Inflammatory macrophage (primary cell): ENCODE data around the gene THBS1.

Source experiments
- DNase-seq, 2 donors: peaks; one replicate each; pipeline ENCODE4 v3.0.0-alpha.2; 2020 to 2022
- total RNA-seq, 18 experiments: gene quantifications; one replicate each; lab custom pipeline; 2026; ENCODE audit warnings: mixed read lengths in 6 of 18, inconsistent platforms in 2 of 18; lab: John Stamatoyannopoulos, UW

THBS1 gene
- 0.13 to 59.5 (median 5.7) reads per million in 18 experiments for total RNA-seq

DNA sequence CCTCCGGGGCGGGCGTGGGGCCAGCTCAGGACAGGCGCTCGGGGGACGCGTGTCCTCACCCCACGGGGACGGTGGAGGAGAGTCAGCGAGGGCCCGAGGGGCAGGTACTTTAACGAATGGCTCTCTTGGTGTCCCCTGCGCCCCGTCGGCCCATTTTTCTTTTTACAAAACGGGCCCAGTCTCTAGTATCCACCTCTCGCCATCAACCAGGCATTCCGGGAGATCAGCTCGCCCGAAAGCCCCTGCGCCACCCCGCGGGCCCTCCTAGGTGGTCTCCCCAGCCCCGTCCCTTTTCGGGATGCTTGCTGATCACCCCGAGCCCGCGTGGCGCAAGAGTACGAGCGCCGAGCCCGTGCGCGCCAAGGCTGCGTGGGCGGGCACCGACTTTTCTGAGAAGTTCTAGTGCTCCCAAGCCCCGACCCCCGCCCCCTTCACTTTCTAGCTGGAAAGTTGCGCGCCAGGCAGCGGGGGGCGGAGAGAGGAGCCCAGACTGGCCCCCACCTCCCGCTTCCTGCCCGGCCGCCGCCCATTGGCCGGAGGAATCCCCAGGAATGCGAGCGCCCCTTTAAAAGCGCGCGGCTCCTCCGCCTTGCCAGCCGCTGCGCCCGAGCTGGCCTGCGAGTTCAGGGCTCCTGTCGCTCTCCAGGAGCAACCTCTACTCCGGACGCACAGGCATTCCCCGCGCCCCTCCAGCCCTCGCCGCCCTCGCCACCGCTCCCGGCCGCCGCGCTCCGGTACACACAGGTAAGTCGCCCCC is at the start of gene THBS1:
TSS of gene THBS1 (plus strand) at position 595 of the 757 bp plus-strand sequence. CDS start 779 bp downstream, outside the sequence.
- peak; percentile 21 to 32 for DNase-seq

DNA sequence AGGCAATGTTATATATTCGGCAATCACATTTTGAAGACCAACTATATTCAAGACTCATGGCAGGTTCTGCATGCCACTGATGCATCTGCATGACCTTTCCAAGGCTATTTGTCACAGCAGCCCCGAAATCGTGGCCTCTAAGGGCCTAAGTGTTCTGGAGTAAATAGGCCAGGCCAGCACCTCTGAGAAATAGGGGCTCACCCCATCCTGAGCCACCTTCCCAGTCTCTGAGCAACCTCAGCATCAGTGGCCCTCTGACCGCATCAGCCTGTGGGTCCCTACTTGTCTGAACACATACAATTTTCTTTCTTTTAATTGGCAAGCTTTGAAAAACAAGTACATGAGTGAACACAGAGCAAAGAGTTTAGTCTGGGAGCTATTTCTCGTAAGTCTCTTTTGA is 45.9 kb upstream of the THBS1 start:
- DNase-seq, result no peak

DNA sequence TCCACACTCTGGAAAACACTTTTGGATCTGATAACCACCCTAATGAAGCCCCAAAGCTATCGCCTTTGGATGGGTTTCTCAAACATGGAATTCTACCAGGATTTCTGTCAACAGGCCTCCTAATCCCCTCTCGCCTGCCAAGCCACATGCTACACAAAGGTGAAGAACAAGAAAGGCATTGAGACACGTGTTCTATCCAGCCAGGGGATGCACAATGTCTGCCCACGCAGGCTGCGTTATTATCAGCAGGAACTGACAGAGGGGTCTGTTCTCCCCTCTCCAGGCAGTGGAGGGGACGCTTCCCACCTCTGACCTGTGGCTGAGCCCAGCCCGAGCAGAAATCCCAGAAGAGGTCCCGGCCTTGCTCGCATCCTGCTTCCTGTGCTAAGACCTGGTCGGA is 45.4 kb upstream of the THBS1 start:
- DNase-seq, result no peak

DNA sequence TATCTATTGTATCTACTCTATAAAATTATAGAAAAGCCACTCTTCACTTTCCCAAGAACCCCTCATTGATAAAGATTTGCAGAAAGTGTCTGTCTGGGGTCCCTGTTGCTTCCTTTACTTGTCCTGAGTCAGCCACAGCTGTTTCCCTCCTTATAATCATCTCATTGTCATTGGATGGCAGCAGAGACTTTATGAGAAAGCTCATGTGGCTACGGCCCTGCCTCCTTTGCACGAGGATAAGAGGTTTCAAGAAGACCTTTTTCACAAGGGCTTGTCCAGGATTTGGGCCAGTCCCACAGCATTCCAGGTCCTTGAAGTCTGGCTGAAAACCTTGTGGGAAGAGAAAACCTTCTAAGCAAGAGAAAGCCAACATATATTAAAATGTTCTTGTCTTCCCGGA is 41.9 kb upstream of the THBS1 start:
- no peak for DNase-seq

DNA sequence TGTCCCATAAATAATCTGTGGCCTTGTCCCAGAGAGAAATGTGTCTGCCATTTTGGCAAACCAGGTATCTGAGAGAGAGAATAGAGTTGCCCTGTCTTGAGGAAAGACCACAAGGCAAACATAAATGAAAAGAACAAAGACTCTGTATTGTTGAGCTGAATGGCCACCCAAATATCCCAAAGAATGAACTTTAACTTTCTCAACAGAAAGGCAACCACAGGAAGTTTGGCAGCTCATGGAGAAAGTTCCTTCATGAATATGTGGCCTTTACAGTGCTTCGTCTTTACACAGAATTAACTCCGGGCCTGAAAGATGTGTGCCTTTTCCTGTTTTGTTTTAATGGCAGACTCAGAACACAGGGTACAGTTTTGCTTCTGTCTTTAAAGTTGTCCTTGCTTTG is 41.4 kb upstream of the THBS1 start:
- DNase-seq, result no peak

DNA sequence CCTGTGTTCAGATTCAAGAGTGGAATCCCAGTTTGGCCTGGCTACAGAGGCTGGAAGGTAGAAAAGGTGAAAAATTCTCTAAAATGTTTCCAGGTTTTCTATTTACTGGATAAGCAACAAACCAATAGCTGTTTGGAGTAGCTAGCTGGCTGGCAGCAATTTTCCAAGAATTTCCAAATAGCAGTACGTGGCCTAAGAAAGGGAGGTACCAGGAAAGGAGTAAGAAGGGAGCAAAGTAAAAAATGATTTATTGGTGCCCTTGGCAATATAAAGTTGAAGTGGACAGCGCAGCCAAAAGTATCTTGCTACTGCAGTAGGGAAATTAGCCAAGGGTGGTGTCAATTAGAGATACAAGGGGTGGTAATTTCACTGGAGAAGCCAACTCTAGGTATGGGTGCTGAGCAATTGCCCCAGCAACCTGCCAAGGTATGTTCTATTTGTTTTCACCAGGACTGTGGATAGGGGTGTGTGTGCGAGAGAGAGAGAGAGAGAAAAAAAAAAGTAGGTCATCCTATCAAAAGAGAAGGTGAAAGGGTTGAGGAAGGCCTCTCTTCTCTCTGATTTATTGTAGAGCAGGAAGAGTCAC is 40.8 kb upstream of the THBS1 start:
- no peak for DNase-seq

DNA sequence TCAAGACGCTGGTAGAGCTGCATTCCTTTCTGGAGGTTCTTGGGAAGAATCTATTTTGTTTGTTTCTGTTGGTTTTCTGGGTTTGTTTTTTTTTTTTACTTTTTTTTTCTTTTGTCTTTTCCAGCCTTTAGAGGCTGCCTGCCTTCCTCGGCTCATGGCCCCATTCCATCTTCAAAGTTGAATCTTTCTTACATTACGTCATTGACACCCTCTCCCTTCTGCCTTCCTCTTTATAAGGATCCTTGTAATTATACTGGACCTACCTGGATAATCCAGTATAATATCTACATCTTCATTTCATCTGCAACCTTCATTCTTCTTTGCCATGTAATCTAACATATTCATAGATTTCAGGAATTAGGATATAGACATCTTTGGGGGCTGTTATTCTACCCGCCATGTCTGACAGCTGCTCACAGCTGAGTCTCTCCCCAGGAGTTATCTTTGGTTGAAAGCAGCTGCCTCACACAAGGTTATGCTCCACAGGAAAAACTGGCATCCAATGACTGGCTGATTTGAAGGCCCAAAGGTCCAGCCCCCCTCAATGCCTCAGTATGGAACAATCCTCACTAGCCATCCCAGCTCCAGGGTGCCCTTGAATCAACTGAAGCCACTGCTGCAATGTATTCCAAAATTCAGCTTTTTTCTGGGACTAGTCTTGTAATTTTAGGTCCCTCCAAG is 38.4 kb upstream of the THBS1 start:
- no peak for DNase-seq

DNA sequence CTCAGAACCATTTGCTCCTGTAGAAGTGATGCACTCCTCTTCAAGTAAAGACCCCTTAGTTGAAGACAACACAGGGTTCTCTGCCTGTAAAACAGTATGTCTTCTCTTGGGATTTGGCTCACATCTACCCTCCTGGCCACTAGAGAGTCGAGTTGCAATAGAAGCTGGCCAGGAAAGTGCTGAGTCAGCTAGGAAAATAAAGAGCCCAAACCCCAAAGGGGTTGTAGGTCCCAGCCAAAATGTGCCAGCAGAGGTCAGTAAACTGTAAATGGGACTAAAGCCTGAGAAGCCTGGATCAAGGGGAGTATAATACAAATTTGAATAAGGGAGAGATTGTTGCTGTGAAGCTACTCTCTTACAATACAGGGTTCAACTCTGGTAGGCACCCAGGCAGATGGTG is 37.2 kb upstream of the THBS1 start:
- no peak for DNase-seq

DNA sequence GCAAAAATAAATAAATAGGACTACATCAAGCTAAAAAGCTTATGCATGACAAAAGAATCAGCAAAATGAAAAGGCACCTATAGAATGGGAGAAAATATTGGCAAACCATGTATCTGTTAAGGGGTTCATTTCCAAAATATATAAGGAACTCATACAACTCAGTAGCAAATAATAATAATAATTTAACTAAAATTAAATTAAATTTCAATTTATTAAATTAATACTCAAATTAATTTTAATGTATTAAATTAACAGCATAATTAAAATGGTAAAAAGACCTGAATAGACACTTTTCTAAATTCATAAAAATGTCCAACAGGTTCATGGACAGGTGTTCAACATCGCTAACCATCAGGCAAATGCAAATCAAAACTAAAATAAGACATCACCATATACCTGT is 34.0 kb upstream of the THBS1 start:
- no peak for DNase-seq

DNA sequence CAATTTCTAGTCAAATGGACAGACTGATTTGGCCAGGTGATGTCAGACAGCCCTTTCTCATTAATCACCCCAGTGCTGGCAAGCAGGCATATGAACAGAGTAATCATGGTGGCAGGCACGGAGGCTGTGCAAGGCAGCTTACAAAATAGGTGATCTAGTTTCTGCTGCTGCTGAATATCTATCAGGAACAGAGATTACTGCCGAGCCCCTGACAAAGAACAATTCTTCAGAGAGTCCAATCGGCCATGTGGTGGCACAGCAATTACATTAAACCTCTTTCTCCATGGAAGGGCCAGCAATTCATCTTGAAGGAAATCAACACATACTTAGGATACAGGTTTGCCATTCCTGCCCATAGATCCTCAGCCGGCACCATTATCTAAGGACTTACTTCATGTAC is 32.3 kb upstream of the THBS1 start:
- no peak for DNase-seq

DNA sequence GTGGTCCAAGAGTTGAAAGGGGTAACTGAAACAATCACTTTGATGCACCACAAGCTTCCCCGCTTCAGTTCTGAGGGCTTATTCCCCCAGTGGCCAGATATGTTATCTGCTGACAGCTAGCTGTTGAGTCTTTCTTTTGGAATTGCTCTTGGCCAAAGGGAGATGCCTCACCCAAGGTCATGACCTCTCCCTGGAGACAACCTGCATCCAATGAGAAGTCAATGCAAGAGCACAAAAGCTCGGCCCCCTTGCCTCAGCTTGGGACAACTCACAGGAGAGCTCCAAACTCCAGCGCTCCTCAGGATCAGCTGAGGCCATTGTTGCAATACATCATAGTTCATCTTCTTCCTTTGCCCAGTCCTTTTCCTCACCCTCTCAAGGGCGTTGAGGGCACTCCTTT is 31.0 kb upstream of the THBS1 start:
- DNase-seq, result no peak

DNA sequence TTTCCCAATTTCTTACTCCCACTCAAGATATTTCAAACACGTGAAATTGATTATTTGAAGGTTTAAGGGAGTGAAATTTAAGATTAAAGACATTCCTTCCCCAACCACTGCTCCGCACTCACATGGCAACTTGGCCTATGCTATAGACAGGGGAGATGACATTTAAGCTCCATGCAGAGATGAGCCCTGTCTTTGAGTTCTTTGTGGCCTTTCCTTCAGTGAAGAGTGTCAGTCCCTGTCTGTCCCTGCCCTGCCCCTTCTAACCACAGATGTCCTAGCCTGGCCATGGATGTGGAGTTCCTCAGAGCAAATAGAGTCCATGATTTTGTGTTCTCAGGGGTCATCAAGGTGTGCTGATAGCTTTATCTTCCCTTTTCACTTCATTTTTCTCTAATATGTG is 29.4 kb upstream of the THBS1 start:
- no peak for DNase-seq

DNA sequence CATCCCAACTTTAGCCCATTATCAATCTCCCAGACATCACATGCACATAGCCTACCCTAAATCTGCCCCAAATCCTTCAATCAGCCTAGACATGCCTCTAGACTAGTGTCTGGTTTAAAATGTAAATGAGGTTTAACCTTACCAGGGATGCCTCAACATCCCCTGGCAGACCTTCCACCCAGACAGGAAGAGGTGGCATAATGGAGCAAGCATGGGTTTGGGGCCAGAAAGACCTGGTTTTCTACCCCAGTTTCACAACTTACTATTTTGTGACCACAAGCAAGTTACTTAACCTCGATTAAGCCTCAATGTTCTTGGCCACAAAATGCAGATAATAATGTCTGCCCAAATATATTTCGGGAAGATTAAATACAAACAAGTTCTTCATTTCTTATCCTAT is 28.3 kb upstream of the THBS1 start:
- DNase-seq, result no peak

DNA sequence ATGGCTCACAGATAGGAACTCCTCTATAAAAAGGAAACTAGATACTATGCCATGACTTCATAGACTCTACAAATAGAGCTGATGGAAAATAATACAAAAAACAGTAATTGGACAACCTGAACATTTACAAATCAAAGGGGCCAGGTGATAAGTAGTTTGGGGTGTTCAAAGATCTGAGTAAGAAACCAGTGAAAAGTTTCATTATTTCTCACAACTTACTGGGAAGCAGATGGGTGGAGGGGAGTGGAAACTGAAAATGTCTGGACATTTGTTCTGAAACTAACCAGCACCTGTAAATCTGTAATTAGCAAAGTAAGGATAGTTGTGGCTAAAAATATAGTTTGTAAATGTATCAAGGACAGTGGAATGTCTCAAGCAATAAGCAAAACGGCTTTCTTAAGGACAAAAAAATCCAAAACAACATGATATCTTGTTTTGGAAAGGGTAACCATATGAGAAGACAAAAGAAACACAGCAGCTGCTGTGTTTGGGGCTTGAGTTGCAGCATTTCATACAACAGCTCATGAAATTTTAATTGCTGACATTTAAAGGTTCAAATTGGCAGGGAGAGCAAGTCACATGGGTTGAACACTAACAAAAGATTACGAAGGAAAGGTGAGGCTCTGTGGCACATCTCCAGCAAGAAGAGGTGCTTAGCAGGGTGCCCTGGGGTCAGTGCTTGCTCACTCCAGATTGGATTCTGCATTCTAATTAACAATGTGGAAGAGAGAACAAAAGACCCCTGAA is 26.8 kb upstream of the THBS1 start:
- no peak for DNase-seq

DNA sequence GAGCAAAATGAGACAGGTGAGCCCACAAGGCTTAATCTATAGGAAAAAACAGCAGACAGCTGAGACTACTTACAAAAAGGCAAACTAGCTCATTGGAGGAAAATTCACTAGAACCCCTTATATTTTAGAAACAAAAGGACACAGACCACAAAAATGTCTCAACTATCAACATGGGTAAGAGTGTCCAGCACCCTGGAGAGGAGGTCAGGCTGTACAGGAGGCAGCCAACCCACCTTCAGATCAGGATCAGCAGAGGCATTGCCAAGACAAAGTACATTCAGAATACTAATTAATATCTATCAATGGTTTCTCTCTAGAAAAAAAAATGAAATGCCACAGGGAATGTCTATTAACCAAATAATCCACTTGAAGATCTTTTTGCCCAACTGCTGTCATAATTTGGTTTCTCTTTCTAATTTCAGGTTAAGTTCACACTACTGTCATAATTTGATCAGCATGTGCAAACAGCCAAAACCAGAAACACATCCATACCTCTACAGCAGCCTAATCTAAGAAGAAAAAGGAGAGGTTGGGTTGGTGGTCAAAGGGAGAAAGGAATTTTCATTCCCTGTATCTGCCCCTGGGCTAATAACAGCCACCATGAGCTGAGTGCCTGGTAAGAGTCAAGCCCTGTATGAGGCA is 26.0 kb upstream of the THBS1 start:
- DNase-seq, result no peak

DNA sequence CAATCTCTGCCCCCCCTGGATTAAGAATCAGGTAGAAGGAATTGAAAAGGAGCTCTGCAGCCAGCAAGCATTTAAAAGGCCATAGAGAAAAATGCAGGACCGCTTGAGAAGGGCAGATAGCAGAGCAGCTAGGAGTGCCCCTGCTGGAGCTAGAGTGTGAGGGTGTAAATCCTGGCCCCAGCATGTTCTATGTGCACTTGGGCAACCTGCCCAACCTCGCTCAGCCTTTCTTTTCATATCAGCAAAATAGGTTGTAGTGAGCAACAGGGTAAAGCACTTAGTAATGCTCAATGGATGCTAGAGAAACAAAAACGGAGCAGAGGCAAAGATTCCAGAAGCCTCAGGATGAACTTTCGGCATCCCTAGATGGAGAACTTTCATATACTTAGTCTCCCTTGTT is 25.0 kb upstream of the THBS1 start:
- DNase-seq, result no peak

DNA sequence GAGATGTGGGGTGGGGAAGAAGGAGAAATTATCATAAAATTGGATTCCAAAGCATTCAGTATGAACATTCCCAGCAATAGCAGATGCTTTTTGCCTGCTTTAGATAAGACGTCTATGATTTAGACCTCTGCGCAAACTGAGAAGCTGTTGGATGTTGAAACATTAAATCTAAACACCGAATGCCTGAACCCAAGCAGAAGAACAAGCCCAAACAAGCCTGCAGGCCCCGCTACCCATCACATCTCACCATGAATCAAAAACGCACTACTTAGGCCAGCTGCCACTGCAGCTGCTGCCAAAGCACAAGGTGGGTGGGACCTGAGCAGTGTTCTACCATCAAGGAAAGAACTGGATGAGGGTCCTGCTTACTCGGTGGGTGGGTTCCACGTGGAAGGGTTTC is 24.4 kb upstream of the THBS1 start:
- DNase-seq, result no peak

DNA sequence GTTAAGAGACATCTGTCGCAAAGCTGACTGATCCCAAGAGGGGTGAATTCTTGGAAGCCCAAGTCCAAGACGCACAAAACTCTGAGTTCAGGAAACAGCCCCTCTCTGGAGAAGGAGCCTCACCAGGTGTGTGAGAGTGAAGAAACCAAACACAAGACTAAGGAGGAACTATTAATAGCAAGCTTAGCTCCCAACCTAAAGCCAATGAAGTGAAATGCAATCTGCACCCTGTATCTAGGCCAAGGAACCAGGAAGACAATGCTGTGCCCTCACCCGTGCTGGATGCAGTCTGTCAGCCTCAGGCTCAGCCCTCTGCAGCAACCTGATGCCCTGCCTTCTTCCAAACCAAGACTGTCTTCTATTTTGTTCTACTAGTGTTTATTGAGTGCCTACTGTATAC is 22.5 kb upstream of the THBS1 start:
- no peak for DNase-seq

DNA sequence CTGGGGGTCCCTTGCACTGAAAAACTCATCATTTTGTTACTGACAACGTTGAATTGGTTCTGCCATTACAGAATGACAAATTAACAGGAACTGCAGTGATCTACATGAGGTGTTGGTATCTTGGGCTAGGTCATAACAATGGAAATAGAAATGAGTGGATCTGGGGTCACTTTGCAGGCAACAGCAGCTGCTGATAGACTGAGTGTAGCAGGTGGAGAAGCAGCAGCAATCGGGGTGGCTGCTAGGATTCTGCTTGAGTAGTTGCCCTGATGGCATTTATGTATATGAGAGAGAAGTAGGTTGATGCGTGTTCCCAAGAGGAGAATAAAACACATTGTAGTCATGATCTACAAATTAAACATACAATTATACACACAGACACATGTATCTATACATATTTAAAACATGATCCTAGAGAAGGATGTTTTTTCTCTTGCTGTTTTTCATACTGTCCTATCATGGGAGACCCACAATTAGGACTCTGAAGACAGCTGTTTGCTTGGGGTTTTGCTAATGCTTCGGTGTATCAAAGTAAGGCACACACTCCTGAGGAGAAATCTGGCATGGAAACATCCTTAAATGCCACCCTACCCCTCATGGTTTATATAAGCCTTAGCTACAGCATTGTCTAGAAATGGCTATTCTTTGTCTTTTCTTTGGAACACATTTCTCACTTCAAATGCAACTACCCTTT is 15.8 kb upstream of the THBS1 start:
- DNase-seq, result no peak

DNA sequence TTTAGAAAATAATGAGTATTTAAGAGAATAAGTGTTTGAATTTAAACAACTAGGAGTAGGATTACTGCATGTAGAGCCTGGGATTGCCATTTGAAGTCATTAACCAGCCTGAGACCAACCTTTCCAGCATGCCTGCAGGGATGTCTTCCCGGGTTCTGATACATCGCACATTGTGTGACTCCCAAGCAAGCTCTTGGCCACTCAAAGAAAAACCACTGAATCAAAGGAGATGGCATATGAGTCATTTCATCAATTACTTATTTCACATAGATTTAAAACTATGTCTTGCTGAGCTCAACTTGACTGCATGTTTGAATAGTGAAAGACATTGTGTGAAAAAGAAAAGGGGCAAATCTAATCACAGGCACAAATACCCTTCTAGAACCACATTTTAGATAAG is 15.0 kb upstream of the THBS1 start:
- no peak for DNase-seq

DNA sequence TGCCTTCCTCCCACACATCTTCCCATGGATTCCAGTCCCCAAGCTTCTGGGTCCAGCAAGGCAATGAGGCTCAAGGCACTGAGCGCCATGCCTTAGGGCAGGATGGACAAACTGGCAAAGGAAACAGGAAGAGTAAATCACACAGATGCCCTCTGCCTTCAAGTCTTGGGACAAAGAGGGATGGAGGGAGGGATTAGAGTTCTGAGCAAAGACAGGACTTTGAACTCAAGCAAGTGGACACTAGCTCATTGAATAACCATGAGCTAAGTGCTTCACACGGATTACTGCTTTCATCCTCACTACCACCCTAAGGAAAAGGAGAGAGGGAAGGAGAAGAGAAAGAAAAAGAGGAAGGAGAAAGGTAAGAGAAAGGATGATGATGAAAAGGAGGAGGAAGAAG is 7.6 kb upstream of the THBS1 start:
- DNase-seq, result no peak

DNA sequence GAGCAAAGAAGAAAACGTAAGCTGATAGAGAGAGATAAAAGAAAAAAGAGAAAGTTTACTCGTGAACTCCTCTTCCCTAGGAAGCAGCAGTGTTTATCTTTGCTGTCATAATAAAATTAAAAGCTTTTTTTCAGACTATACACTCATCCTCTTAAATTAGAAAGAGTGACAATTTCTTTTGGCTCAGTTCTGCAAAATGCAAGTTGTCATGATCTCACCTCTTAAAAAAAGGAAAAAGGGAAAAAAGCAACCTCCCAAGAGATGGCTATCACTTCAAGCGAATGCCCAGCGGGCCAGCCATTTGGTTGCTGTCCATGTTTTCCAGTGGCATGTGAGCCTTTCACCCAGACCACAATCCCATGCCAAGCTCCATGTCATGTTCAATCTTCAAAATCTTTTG is 7.0 kb upstream of the THBS1 start:
- DNase-seq, result no peak
